ENCODE results near the gene PLS1. TPM values are rescaled to one million over a fixed set of nuclear protein-coding genes. Genes with fewer than 3 reads are reported as not detected.
"Not testable (repeated sequence)": the region's sequence is repeated elsewhere in the genome, so short reads cannot be mapped to it uniquely, and the experiment has no call there.

Gene PLS1
- total and polyA plus RNA-seq, 8 donors: 11.4 to 40.4 (median 17.4) TPM

DNA sequence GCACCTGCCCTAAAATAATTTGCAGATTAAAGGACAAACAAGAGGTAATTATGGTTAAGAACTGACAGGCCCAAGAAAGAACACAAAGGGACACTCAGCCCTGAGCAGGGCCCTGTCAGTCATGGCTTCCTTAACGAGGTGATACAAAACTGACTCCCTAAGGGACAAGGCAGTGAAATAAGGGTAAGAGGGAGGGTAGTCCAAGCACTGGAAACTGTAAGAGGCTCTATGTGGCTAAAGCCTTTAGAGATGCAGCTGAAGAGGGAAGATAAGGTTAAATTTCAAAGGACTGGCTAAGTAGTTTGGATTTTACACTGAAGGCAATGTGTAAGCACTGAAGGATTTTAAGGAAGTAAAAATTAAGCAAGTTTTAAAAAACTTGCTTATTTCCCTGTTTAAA, 21.5 kb upstream of the PLS1 start:
- Histone ChIP-seq H3K9me3 (no peaks in the 10 kb centered on the region), H3K4me1 (peaks cover 6 to 39% of the 10 kb centered on the region in 2 donors), H3K27ac (peak overlapping the region in 1 of 2 donors; percentile 29), H3K4me3 (no peak overlapping the region), H3K36me3 (peaks cover 0 to 8% of the 10 kb centered on the region in 2 donors), H3K27me3 (no peaks in the 10 kb centered on the region)
- no peak for DNase-seq
- intact Hi-C loops (cut with DNase I): no loop called here
- no peak for ATAC-seq
- TF ChIP-seq, protein P1, sequence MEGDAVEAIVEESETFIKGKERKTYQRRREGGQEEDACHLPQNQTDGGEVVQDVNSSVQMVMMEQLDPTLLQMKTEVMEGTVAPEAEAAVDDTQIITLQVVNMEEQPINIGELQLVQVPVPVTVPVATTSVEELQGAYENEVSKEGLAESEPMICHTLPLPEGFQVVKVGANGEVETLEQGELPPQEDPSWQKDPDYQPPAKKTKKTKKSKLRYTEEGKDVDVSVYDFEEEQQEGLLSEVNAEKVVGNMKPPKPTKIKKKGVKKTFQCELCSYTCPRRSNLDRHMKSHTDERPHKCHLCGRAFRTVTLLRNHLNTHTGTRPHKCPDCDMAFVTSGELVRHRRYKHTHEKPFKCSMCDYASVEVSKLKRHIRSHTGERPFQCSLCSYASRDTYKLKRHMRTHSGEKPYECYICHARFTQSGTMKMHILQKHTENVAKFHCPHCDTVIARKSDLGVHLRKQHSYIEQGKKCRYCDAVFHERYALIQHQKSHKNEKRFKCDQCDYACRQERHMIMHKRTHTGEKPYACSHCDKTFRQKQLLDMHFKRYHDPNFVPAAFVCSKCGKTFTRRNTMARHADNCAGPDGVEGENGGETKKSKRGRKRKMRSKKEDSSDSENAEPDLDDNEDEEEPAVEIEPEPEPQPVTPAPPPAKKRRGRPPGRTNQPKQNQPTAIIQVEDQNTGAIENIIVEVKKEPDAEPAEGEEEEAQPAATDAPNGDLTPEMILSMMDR (IDR thresholded peaks at IDR 0.05): no peak

DNA sequence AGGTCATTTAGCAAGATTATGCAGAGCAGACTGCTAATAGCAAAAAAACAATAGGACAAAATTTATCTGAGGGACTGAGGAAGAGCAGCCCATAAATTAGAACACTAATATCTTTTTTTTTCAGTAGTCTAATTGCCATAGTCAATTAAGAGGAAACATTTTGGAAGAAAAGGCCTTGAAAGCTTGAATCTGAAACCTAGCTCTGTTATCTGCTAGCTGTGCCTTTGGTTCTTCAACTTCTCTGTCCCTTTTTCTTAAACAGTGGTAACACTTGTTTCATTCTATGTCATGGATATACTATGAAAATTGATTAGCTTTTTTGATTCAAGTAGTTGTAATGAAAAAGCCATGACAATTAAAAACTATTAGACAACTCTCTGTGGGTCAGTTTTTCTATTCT, 19.4 kb upstream of the PLS1 start:
- peaks cover 6 to 39% of the 10 kb centered on the region in 2 donors for H3K4me1 ChIP-seq
- no peaks in the 10 kb centered on the region for H3K27me3 ChIP-seq
- H3K9me3 ChIP-seq: no peaks in the 10 kb centered on the region
- H3K4me3 ChIP-seq: no peak overlapping the region
- intact Hi-C loops (cut with DNase I): no loop called here
- TF ChIP-seq, protein P1 (IDR thresholded peaks at IDR 0.05): no peak
- no peak overlapping the region for H3K27ac ChIP-seq
- DNase-seq: no peak
- H3K36me3 ChIP-seq: no peaks in the 10 kb centered on the region
- no peak for ATAC-seq

DNA sequence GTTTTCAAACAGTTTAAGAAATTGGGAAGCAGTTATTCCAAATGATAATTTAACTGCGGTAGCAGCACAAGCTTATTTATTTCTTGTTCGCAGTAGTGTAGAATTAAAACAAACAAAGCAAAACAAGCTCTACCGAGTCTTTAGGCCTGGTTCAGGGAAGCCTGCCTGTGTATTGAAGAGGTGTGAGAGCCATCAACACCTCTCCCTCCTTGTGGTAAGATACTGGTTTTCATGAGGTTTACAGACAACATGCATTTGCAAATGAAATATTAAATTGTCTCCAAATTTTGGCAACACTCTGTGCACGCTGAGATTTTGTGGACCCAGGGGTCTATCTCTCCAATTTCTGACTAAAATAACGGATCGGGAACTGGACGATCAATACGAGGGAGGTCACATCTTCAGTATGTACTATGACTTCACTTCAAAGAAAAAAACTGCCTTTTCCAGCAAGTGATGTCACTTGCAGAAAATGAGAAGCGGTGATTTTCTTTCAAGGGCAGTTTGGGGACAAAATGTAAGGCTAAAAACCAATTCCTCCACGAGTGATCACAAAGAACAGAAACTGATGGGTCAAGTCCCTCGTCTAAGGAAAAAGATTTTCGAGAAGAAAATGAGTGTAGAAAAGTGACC, 18.4 kb upstream of the PLS1 start:
- Histone ChIP-seq H3K27ac (peak overlapping the region; percentile 94 to 96), H3K36me3 (no peaks in the 10 kb centered on the region), H3K27me3 (no peaks in the 10 kb centered on the region), H3K4me3 (peak overlapping the region; percentile 79 to 93), H3K4me1 (peaks cover 6 to 39% of the 10 kb centered on the region in 2 donors), H3K9me3 (no peaks in the 10 kb centered on the region)
- ATAC-seq (no peak), DNase-seq (no peak)
- TF ChIP-seq, protein P1 (IDR thresholded peaks at IDR 0.05): no peak
- intact Hi-C loops (cut with DNase I): no loop called here

DNA sequence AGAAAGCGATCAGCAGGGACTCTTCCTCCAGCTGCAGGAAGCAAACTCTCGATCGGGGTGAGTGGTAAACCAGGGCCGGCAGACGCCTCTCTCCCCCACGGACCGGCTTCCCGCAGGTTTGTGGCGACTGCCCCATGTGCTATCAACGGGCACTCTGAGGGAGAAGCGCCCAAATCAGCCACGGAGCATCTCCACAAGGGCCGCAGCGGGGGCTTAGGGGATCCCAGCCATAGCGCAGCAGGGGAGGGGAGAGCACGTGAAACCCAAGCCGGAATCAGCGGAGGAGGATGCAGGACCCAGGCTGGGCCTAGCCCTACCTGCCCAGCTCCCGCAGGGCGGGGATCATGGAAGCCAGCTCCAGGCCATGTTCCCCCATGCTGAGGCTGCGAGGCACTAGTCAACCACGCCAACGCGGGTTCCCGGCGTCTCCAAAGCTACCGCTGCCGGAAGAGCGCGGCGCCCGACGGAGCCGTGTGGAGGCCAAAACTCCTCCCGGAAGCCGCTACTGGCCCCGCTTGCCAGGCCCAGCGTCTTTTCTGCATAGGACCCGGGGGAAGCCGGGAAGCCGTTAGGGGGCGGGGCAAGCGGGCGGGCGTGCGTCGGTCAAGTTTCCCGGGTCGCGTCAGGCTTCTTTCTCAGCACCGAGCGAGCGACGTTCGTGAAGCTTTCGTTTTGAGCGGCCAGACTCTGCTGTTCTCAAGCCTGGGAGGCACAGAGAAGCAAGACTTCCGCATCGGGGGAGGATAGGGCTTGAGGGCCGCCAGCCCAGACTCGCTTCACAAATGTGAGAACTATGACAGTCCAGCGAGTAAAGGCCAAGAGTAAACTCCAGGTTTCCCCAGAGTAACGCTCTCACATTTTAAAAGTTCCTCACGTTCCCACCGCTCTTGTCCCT, 17.6 kb upstream of the PLS1 start, which contains the start of gene ATR:
ATR (minus strand) TSS at position 405 of the 895 bp plus-strand sequence; CDS start at position 376, 29 bp downstream.
- TF ChIP-seq, protein P1 (IDR thresholded peaks at IDR 0.05): no peak
- H3K36me3 ChIP-seq: no peaks in the 10 kb centered on the region
- peak within 1 kb of the TSS; percentile 79 to 93 for H3K4me3 ChIP-seq
- H3K4me1 ChIP-seq: peaks cover 6 to 39% of the 10 kb centered on the region in 2 donors
- intact Hi-C loops (cut with DNase I): no loop called here
- ATAC-seq: peak; percentile 99
- DNase-seq: peak; percentile 95 to 99 (median 98)
- no peaks in the 10 kb centered on the region for H3K9me3 ChIP-seq
- H3K27ac ChIP-seq: peak within 1 kb of the TSS; percentile 94 to 96
- H3K27me3 ChIP-seq: no peaks in the 10 kb centered on the region

DNA sequence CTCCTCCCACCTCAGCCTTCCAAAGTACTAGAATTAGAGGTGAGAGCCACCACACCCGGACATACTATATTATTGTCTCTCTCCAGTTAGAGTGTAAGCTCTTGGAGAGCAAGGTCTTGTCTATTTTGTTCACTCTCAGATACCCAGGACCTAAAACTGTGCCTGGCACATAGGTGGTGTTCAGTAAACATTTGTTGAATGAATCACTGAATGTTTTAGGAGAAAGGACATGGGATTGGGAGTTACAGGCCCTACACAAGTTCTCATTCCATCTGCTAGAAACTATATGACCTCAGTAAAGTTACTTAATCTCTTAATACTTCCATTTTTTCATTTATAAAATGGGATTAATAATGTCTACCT, 16.2 kb upstream of the PLS1 start:
- Histone ChIP-seq H3K4me1 (peaks cover 6 to 28% of the 10 kb centered on the region in 2 donors), H3K27me3 (no peaks in the 10 kb centered on the region), H3K4me3 (no peak overlapping the region), H3K36me3 (no peaks in the 10 kb centered on the region), H3K27ac (no peak overlapping the region), H3K9me3 (no peaks in the 10 kb centered on the region)
- TF ChIP-seq, protein P1 (IDR thresholded peaks at IDR 0.05): no peak
- intact Hi-C loops (cut with DNase I): loop anchor here in 1 of 2 donors (10.0 kb wide), 1 partner anchor 415 kb away; no protein-coding TSS in a partner anchor
- DNase-seq (no peak), ATAC-seq (no peak)

DNA sequence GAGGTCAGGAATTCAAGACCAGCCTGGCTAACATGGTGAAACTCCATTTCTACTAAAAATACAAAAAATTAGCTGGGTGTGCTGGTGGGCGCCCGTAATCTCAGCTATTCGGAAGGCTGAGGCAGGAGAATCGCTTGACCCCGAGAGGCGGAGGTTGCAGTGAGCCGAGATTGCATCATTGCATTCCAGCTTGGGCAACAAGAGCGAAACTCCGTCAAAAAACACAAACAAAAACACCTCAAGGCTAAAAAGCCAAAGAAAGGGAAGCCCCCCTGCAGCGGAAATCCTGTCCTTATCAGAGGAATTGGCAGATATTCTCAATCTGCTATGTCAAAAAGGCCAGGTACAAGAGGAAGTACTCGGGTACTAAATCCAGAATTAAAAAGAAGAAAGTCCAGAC, 15.1 kb upstream of the PLS1 start:
- H3K36me3 ChIP-seq, ATAC-seq, H3K9me3 ChIP-seq, H3K4me3 ChIP-seq, H3K27ac ChIP-seq, DNase-seq, H3K27me3 ChIP-seq: not testable (repeated sequence)
- H3K4me1 ChIP-seq: peaks cover 6 to 23% of the 10 kb centered on the region in 2 donors
- intact Hi-C loops (cut with DNase I): loop anchor here in 1 of 2 donors (10.0 kb wide), 1 partner anchor 414 kb away; no protein-coding TSS in a partner anchor
